DMS 273 (cell line): ENCODE data around the gene ANKRD65.
"Not testable (repeated sequence)": the region's sequence is repeated elsewhere in the genome, so short reads cannot be mapped to it uniquely, and the experiment has no call there.

Experiments
- DNase-seq: peaks from one replicate; lab custom pipeline; 2025; ENCODE audit not compliant: unreplicated experiment; lab: John Stamatoyannopoulos, UW

The ANKRD65 gene

DNA sequence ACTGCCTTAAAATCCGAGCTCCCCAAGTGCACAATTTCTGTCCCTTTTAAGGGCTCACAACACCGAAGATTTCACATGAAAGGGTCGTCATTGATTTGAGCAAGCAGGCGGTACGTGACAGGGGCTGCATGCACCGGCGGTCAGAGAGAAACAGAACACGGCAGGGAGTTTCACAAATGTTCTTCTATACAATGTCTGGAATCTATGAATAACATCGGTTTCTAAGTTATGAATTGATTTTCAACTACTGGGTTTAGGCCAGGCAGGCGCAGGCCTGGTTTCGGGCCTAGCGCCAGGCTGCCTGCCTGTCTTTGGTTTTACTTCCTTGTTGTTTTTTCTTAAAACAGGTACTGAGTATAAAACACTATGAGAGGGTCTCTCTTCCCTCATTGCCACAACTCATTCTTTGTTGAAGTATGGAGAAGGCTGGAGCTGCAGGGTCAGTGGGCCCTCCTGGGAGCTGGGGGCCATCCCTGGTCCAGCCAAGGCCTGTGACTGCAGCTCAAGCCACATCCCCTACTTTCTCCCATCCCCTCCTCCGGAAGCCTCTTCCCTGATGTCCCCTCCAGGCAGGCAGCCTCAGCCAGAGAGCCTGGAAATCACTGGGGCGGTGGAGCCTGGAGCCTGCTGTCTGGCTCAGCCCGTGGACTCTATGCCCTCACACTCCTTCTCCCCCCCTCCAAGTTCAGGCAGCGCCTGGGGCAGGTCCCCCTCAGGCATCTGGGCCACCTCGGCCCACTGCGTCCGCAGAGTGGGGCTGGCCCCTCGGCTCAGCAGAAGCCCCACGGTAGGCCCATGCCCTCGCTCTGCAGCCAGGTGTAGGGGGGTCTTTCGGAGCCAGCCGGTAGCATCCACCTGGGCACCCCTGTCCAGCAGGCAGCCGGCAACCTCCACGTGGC, 2.4 kb downstream of the ANKRD65 start:
- DNase-seq: no peak

DNA sequence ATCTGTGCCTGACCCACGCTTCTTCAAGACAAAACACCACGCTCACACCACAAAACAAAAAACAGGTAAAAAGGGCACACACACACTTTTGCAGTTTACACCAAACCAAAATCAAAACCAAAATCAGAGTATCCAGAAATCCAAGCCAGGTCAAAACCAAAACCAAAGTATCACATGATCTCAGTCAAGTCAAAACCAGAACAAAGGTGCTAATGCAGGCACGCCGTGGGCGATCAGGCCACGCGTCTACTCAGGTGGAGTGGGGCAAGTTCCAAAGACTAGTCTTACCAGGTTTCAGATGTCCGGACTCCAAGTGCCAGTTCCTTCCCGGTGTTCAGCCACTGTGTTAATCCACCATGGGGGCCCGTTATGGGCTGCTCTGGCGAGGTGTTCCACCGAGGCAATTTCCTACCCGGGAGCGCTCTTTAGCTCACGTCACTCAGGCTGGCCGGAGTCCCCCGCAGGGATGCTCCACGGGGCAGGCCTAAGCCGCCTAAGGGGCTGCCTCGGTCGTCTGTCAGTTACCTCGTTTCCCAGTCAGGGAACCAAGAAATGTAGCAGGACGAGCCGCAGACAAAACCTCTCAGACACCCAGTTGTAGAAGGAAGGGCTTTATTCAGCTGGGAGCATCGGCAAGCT, 3.1 kb downstream of the ANKRD65 start:
- DNase-seq: not testable (repeated sequence)

DNA sequence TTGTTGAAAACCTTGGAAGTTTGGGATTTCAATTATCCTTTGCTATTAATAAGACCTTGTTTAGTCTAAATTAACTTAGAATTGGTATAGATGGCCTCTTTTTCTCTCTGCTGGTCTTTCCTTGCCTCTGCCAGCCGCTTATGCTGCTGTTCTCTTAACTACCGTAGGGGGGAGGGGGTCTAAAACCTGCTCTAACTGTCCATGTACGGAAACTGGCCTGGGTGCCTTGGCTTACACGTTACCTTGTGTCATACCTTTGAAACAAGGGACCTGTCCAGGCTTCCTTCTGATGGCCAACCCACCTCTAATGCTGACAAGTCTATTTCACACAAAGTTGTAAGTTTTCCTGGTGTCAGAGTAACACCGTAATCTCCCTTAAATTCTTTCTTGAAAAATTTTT, 3.7 kb downstream of the ANKRD65 start:
- DNase-seq: not testable (repeated sequence)

DNA sequence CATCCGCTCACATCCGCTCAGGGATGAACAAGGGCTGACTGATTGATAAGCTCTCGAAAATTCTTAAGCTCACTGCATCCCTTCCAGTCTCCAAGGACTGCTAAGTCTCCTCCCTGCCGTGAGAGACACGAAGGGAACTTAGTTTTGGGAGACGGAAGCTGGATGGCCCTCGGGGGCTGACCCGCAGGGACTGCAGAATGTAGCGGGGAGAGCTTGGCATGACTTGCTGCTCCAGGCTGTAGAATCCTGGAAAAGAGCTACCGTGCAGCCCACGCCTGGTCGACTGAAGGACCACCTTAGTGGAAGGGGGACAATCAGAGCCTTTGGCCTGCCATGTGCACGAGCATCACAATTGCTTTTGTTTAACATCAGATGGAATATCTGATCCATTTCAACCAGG, 5.3 kb downstream of the ANKRD65 start:
- no peak for DNase-seq

DNA sequence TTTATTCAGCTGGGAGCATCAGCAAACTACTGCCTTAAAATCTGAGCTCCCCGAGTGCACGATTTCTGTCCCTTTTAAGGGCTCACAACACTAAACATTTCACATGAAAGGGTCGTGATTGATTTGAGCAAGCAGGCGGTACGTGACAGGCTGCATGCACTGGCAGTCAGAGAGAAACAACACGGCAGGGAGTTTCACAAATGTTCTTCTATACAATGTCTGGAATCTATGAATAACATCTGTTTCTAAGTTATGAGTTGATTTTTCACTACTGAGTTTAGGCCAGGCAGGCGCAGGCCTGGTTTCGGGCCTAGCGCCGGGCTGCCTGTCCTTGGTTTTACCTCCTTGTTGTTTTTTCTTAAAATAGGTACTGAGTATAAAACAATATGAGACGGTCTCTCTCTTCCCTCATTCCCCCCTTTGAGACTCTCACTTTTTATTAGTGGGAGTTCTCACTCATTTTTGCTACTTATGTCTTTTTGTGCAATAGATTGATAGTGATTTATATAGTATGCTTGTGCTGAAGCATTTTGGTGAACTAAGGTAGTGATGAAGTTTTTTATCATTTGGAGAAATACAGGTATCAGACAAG, 8.7 kb downstream of the ANKRD65 start:
- not testable (repeated sequence) for DNase-seq

DNA sequence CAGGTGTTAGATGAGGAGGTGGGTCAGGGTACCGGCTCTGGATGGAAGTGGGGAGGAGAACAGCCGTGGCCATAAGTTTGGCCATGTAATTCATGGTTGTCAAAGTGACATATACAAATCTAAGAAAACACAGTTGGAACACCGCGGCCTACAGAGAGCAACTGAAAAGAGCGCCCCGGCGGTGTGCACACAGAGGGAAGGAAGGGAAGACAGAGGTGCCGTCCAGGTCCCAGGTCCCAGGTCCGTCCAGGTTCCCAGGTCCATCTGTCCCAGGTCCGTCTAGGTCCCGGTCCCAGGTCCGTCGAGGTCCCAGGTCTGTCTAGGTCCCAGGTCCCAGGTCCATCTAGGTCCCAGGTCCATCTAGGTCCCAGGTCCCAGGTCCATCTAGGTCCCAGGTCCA, 9.4 kb downstream of the ANKRD65 start:
- no peak for DNase-seq

DNA sequence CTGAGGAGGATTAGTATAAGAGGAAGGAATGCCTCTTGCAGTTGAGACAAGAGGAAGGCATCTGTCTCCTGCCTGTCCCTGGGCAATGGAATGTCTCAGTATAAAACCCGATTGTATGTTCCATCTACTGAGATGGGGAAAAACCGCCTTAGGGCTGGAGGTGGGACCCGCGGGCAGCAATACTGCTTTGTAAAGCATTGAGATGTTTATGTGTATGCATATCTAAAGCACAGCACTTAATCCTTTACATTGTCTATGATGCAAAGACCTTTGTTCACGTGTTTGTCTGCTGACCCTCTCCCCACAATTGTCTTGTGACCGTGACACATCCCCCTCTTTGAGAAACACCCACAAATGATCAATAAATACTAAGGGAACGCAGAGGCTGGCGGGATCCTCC, 10.8 kb downstream of the ANKRD65 start:
- not testable (repeated sequence) for DNase-seq

DNA sequence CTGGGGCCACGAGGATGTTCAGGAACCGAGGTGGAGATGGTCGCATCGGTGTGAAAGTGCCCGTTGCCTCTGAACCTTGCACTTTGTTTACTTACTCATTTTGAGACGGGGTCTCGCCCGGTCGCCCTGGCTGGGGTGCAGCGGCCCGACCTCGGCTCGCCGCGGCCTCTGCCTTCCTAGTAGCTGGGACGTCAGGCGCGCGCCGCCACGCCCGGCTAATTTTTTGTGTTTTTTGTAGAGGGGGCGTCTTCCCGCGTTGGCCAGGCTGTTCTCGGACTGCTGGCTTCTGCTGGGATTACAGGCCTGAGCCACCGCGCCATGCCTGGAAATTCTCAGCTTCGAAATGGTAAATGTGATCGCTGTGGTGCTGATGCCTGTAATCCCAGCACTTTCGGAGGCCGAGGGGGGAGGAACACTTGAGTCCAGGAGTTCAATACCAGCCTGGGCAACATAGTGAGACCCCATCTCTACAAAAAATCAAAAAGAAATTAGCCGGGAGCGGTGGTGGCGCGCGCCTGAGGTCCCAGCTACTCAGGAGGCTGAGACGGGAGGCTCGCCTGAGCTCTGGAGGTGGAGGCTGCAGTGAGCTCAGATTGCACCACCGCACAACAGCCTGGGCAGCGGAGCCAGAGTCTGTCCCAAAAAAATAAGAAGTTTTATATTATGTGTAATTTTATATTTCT, 13.3 kb downstream of the ANKRD65 start:
- peak; percentile 70 for DNase-seq

DNA sequence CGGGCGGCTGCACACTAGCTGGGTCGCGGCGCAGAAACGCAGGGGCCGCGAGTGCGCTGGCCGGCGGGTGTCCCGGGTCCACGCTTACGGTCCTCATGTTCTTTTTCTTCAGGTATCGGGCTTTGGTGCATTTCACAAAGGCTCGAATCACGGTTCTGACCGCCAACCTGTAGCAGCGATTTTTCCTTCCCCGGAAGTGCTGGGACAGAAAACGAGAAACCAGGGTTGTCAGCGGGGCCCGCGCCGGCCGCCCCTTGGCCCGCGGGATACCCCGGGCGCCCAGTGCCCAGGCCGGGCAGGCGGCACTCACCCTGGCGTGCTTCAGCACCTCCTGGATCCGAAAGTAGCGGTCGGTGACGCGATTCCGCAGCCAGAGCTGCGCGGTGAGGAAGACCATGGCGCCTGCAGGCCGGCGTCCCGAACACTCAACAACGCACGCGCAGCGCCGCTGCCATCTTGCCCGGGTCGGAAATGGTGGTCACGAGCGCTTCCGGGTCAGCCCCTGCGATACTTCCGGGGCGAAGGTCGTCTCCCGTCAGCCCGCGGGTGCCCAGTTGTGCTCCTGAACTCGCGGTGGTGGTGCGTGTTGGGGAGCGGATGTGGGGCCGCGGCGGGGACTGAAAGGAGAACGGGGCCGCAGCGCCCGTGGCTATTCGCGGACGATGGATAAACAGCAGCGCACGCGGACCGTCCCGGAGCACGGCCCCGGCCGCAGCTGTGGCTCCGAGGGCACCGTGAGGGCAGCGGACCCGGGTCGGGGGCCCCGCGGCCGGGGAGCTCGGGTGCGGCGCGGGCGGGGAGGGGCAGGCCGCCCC, 14.0 kb downstream of the ANKRD65 start, which contains the start of gene MRPL20:
Gene MRPL20 (minus strand): TSS at position 473 of the 815 bp plus-strand sequence. CDS start 76 bp downstream, at position 397.
- peak; percentile 96 for DNase-seq

DNA sequence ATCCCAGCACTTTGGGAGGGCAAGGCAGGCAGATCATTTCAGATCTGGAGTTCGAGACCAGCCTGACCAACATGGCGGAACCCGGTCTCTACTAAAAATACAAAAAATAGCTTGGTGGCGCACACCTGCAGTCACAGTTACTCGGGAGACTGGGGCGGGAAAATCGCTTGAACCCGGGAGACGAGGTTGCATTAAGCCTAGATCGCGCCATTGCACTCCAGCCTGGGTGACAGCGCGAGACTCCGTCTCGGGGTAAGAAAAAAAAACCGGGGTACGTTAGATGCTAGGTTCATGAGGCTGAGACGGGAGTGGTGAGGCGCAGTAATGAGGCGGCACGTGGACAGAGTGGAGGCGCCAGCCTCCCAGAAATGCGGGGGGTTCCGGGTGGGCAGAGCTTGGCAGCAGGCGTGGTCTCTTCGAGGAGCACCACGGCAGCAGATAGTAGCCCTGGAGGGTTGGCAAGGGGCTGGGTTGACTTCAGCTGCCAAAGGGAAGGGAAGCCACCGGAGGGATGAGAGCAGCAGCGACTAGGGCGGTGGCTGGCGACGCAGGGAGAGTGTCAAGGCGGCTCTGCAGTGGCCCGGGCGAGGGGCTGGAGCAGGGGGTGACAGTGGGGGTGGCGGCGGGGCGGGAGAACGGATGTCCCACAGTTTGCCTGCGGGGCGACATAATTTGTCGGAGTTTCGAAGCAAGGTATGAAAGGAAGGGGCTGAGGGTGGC, 14.8 kb downstream of the ANKRD65 start:
- no peak for DNase-seq

DNA sequence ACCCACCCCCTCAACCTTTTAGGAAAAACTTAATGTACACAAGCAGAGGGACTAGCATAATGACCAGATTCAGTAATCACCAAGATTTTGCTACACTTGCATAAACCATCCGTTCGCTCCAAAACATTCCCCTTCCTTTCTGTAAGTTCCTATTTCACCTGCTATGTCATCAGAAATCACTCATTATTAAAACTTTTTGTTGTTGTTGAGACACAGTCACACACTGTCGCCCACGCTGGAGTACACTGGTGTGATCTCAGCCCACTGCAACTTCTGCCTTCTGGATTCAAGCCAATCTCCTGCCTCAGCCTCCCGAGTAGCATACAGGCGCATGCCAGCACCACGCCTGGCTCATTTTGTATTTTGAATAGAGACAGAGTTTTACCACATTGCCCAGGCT, 17.4 kb downstream of the ANKRD65 start:
- no peak for DNase-seq

DNA sequence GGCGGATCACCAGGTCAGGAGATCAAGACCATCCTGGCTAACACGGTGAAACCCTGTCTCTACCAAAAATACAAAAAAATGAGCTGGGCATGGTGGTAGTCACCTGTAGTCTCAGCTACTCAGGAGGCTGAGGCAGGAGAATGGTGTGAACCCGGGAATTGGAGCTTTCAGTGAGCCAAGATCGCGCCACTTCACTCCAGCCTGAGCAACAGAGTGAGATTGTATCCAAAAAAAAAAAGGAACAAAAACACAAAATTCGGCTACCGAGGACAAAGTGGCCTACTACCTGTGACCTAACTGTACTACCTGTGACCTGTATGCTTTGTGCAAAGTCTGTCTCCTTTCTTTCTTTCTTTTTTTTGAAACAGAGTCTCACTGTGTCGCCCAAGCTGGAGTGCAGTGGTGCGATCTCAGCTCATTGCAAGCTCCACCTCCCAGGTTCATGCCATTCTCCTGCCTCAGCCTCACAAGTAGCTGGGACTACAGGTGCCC, 18.1 kb downstream of the ANKRD65 start:
- DNase-seq: not testable (repeated sequence)

DNA sequence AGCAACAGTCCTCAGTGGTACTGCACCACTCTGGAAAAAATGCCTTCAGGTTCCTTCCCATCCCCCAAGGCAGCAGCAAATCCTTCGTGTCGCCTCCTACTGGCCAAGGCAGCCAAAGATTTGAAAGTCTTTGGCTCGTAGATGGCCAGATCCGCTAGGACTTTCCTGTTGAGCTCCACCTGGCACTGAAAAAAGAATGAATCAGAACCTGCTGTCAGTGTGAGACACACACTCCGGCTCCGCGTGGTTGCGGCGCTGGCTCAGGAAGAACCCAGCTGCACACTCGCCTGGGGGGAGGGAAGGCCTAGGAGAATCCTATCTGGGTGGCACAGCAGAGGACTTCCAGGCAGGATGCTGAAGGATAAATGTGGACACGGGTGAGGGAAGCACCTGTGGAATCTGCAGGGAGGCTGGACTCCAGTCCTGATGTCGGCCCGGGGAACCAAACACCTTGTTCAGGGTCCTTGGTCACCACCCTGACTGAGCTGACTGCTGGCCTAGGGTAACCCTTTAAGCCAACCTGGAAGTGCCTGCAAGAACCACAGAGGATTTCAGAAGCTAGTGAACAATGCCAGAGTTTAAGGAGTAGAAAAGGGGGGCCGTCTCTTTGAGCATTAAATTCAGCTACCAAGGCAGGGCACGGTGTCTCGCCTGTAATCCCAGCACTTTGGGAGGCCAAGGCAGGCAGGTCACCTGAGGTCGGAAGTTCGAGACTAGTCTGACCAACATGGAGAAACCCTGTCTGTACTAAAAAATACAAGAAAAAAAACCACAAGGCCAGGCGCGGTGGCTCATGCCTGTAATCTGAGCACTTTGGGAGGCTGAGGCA, 18.8 kb downstream of the ANKRD65 start:
- peak; percentile 94 for DNase-seq

DNA sequence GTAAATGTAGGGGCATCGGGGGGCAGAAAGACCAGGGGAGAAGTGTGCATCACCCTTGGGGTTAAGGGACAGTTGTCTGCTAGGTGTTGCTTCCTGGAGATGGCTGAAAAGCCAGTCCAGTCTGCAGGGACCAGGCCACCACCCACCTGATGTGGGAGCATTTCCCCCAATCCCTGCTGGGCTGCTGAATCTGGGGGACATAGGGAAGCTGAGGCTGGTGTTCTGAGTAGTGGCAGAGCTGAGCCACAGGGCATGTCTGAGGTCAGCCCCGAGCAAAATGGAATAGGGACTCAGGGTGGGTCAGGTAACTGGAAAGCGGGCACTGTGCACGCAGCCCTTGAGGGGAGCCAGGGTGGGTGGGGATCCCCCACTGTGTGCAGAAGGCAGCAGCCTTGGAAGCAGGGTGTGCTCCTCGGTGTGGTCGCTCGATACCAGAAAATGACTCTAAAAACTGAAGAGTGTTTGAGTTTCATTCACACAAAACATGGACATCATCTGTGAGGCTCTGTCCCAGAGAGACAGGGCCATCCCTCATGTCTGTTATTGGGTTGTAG, 19.5 kb downstream of the ANKRD65 start:
- DNase-seq: no peak

DNA sequence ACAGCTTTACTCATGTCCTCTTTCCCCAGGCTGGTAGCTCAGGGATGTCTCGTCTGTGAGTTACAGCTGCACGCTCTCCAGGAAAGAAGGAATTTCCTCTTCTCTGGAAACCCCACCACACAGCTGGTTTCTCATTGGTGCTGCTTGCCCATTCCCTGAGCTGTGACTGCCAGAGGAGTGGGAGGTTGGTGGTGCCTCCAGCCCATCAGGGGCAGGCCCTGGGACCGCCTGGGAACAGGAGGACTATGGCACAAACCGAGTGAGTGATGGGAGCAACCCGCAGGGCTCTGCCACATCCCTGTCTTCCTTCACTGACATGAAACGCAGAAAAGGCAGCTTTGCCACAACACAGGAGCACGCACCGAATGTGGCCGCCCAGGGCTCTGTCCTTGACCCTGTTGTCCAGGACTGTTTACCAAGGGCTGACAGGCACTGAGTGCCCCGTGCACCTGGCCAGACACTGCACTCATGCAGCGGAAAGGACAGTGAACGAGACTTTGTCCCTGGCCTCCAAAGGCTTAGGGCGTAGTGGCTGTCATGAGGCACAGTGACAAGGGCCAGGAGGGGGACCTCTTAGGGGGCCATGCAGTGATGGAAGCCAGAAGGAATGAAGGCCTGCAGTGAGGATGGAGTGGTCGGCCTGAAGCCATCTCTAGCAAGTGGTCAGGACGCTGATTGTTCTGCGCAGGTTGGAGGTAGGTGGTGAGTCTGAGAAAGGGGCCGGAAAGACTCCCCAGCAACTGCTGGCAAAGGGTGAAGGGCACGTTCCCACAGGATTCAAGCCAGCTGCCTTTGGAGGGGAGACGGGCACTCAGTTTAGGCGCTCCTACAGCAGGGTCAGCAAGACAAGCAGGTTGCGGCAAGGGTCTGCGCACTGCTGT, 20.3 kb downstream of the ANKRD65 start:
- DNase-seq: no peak

DNA sequence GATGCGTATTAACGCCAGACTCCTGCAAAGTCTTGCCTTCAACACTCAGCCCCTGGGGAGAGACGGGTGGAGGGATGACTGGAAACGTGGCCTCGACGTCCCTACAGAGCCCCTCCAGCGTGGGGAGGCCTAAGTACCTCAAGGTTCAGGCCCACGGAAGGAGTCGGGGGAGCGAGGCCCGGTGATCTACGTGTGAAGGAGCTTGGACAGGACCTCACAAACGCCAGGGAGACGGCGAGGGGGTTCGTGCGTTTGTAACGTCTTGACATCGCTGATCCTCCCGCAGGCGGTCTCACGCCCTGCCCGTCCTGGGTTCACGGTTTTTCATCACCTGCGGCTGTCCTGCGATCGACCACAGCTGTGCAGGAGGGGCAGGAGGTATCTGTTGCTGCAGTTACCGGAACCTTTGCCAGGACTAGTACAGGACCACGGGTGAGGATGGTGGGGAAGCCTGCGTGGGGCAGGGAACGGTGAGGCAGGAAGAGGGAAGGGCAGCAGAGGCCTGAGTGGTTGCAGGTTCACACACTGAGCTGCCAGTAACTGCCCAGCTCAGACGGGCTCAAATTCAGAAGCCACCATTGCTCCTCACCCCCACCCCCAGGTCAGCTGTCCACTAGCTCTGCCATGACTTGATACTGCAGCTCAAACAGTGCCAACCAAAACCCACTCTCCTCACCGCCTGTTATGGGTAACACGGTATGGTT, 21.1 kb downstream of the ANKRD65 start:
- DNase-seq: no peak
